22Rv1 (cell line): ENCODE data around the gene GNG12.

Experiments
- ZFX ChIP-seq: fragments of 450-650 bp; IDR thresholded peaks from 2 replicates; pipeline ENCODE4 v1.6.1; 2017; ENCODE audit warnings: antibody characterized with exemption, borderline replicate concordance
- TF ChIP-seq, protein P1 (sequence below): fragments of 450-650 bp; IDR thresholded peaks from 2 replicates; pipeline ENCODE4 v1.5.1; 2017; ENCODE audit warnings: mild to moderate bottlenecking

DNA sequence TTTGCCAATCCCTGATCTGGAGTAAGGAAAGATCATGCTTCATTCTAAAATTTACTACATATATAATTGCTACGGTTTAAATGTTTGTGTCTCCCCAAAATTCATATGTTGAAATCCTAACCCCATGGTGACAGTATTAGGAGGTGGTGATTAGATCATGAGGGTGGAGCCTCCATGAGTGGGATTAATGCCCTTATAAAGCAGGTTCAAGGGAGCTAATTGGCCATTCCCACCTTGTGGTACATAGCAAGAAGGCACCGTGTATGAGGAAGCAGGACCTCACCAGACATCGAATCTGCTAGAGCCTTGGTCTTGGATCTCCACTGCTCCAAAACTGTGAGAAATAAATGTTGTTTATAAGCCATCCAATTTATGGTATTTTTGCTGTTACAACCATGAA is 92.7 kb downstream of the GNG12 start:
- no peak for TF ChIP-seq ZFX
- TF ChIP-seq, protein P1, sequence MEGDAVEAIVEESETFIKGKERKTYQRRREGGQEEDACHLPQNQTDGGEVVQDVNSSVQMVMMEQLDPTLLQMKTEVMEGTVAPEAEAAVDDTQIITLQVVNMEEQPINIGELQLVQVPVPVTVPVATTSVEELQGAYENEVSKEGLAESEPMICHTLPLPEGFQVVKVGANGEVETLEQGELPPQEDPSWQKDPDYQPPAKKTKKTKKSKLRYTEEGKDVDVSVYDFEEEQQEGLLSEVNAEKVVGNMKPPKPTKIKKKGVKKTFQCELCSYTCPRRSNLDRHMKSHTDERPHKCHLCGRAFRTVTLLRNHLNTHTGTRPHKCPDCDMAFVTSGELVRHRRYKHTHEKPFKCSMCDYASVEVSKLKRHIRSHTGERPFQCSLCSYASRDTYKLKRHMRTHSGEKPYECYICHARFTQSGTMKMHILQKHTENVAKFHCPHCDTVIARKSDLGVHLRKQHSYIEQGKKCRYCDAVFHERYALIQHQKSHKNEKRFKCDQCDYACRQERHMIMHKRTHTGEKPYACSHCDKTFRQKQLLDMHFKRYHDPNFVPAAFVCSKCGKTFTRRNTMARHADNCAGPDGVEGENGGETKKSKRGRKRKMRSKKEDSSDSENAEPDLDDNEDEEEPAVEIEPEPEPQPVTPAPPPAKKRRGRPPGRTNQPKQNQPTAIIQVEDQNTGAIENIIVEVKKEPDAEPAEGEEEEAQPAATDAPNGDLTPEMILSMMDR: no peak
